Upper lobe of right lung (tissue), 1 donor: ENCODE results near the gene NFIL3. TPM values are rescaled to one million over a fixed set of nuclear protein-coding genes. Genes with fewer than 3 reads are reported as not detected.
"Not testable (repeated sequence)": the region's sequence is repeated elsewhere in the genome, so short reads cannot be mapped to it uniquely, and the experiment has no call there.

ENCODE experiments used
- ATAC-seq: fragments of 200-7000 bp; cut with Tn5 transposase; one replicate; pipeline ENCODE4 v1.9.1; 2020; ENCODE audit warnings: mild to moderate bottlenecking, moderate library complexity
- DNase-seq: peaks from one replicate; pipeline ENCODE4 v3.0.0-alpha.2; 2020
- H3K27ac ChIP-seq: fragments of 200-600 bp; one replicate; pipeline ENCODE4 v1.8.0; 2022
- H3K27me3 ChIP-seq: fragments of 200-600 bp; one replicate; pipeline ENCODE4 v1.8.0; 2022; ENCODE audit warnings: mild to moderate bottlenecking
- H3K36me3 ChIP-seq: fragments of 200-600 bp; one replicate; pipeline ENCODE4 v1.8.0; 2022
- H3K4me1 ChIP-seq: fragments of 200-600 bp; one replicate; pipeline ENCODE4 v1.8.0; 2022
- H3K4me3 ChIP-seq: fragments of 200-600 bp; one replicate; pipeline ENCODE4 v1.8.0; 2022; ENCODE audit warnings: mild to moderate bottlenecking
- H3K9me3 ChIP-seq: fragments of 200-600 bp; one replicate; pipeline ENCODE4 v1.8.0; 2022
- intact Hi-C: fragments of 100-400 bp; cut with DNase I; formaldehyde crosslinking; loops from one replicate; pipeline ENCODE4 v1.11.0; 2022
- long read RNA-seq: library from polyadenylated mRNA; unstranded; transcript quantifications from one replicate; pipeline ENCODE4 v2.0.0, GENCODE V29; 2021
- total RNA-seq: library from RNA; stranded (reverse); fragmentation: NEBNext Ultra II Directional; extraction: Animal tissue kit (Norgen Biotek cat#: 25700); gene quantifications from one replicate; pipeline ENCODE4 v1.2.1, GENCODE V29; 2021
- TF ChIP-seq, protein P1 (sequence below): fragments of 200-600 bp; IDR thresholded peaks from one replicate; pipeline ENCODE4 v1.8.0; 2022; ENCODE audit warnings: antibody characterized with exemption
- donor health status: DM: no; HTN: yes; CAD: no; lungs with severe emphysema.

The NFIL3 gene, protein sequence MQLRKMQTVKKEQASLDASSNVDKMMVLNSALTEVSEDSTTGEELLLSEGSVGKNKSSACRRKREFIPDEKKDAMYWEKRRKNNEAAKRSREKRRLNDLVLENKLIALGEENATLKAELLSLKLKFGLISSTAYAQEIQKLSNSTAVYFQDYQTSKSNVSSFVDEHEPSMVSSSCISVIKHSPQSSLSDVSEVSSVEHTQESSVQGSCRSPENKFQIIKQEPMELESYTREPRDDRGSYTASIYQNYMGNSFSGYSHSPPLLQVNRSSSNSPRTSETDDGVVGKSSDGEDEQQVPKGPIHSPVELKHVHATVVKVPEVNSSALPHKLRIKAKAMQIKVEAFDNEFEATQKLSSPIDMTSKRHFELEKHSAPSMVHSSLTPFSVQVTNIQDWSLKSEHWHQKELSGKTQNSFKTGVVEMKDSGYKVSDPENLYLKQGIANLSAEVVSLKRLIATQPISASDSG
- 26.2 TPM for total RNA-seq
- long read RNA-seq, transcript NFIL3-201 (2 exons, 2,085 nt): major isoform, 39 of 45 reads
- long read RNA-seq, partial matches to known transcripts: 0 of 45 reads
- long read RNA-seq, other reads (novel, unspliced or antisense): 6 of 45 reads

DNA sequence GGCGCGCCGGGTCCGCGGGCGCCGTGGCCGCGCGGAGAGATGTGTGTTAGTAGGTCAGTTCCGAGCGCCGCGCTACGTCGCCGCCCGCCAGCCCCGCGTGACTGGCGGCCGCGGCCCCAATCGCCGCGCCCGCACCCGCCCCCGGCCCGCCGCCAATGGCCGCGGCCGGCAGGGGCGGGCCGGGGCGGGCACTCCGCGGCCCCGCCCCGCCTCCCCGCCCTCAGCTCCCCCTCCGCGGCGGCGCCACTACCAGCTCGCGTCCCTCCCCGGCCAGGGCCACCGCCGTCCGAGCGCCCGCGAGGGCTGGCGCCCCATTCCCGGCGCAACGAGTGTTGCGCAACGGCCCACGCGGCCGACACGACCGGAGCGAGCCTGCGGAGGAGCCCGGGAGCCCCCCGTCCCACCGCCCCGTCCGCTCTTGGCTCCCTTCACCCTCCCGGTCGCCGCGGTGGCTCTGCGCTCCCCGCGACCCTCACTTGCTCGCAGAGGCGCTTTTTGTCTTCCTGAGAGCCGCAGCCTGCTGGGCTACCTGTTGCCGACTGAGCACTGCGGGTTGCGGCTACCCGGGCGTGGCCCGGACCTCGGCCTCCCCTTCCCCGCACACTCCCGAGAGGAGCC lies at the start of gene NFIL3:
Gene NFIL3 (minus strand): TSS at position 48 of the 618 bp plus-strand sequence. CDS start 13,098 bp downstream, outside the sequence.
- Histone ChIP-seq H3K27ac (peak within 1 kb of the TSS; percentile 98), H3K9me3 (no peaks in the 10 kb centered on the region), H3K27me3 (no peaks in the 10 kb centered on the region), H3K36me3 (no peaks in the 10 kb centered on the region), H3K4me3 (peak within 1 kb of the TSS; percentile 83), H3K4me1 (peaks cover 30% of the 10 kb centered on the region)
- ATAC-seq: peak; percentile 92
- intact Hi-C loops: loop anchor here (10.0 kb wide), 1 partner anchor 389 kb away; no protein-coding TSS in a partner anchor
- peak; percentile 94 for DNase-seq
- TF ChIP-seq, protein P1, sequence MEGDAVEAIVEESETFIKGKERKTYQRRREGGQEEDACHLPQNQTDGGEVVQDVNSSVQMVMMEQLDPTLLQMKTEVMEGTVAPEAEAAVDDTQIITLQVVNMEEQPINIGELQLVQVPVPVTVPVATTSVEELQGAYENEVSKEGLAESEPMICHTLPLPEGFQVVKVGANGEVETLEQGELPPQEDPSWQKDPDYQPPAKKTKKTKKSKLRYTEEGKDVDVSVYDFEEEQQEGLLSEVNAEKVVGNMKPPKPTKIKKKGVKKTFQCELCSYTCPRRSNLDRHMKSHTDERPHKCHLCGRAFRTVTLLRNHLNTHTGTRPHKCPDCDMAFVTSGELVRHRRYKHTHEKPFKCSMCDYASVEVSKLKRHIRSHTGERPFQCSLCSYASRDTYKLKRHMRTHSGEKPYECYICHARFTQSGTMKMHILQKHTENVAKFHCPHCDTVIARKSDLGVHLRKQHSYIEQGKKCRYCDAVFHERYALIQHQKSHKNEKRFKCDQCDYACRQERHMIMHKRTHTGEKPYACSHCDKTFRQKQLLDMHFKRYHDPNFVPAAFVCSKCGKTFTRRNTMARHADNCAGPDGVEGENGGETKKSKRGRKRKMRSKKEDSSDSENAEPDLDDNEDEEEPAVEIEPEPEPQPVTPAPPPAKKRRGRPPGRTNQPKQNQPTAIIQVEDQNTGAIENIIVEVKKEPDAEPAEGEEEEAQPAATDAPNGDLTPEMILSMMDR: no peak

DNA sequence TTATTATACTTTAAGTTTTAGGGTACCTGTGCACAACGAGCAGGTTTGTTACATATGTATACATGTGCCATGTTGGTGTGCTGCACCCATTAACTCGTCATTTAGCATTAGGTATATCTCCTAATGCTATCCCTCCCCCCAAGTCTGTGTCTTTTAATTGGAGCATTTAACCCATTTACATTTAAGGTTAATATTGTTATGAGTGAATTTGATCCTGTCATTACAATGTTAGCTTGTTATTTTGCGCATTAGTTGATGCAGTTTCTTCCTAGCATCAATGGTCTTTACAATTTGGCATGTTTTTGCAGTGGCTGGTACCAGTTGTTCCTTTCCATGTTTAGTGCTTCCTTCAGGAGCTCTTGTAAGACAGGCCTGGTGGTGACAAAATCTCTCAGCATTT lies 47.9 kb upstream of the NFIL3 start:
- H3K27me3 ChIP-seq, DNase-seq, H3K4me1 ChIP-seq, H3K36me3 ChIP-seq, intact Hi-C loops, H3K4me3 ChIP-seq, H3K9me3 ChIP-seq, H3K27ac ChIP-seq, ATAC-seq: not testable (repeated sequence)

DNA sequence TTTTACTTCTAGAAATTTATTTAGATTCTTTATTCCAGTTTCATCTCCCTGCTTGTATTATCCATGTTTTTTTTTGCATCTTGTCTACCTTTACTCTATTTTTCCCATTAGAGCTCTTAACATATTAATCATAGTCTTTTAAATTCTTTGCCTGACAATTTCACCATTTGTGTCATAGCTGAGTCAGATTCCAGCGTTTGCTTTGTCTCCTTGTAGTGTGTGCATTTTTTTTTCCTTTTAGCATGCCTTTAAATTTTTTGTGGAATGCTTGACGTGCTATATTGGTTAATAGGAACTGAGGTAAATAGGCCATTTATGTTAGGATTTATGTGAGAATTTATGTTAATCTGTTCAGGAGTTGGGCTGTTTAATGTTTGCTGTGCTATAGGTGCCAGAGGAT lies 41.8 kb upstream of the NFIL3 start:
- Histone ChIP-seq H3K9me3 (no peaks in the 10 kb centered on the region), H3K27me3 (no peaks in the 10 kb centered on the region), H3K27ac (no peak overlapping the region), H3K4me1 (no peaks in the 10 kb centered on the region), H3K4me3 (no peak overlapping the region), H3K36me3 (no peaks in the 10 kb centered on the region)
- TF ChIP-seq, protein P1: no peak
- ATAC-seq: no peak
- DNase-seq: no peak
- intact Hi-C loops: no loop called here

DNA sequence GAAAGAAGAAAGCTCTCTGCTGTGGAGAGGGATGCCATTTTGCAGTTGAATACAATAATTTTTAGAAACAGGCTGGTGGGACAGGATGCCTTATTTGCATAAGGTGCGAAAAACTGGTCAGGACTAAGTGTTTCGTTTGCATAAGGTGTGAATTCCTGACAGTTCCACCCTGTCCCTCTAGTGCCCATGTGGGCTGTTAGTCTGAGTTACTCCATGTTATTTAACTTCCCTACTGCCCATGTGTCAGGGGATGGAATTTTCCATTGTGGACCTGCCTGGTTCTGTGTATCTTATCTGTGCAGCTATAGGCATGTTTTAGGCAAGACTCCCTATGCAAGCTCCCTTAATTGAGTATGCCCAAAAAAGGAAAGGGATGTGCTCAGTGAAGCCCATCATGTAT lies 35.3 kb upstream of the NFIL3 start:
- intact Hi-C loops: no loop called here
- TF ChIP-seq, protein P1: no peak
- Histone ChIP-seq H3K4me3 (no peak overlapping the region), H3K27ac (no peak overlapping the region), H3K9me3 (no peaks in the 10 kb centered on the region), H3K27me3 (no peaks in the 10 kb centered on the region), H3K36me3 (no peaks in the 10 kb centered on the region), H3K4me1 (no peaks in the 10 kb centered on the region)
- no peak for DNase-seq
- no peak for ATAC-seq

DNA sequence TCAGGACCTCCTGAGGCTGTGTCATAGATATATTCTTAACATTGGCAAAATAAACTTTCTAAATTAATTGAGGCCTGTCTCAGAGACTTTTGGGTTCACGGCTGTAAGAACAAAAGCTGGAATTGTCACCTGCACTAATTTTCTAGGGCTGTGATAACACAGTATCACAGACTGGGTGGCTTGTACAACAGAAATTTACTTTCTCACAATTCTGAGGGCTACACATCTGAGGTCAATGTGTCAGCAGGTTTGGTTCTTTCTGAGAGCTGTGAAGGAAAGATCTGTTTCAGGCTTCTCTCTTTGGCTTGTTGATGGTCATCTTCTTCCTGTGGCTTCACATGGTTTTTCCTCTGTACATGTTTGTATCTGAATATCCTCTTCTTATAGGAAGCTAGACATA lies 29.2 kb upstream of the NFIL3 start:
- Histone ChIP-seq H3K27me3 (no peaks in the 10 kb centered on the region), H3K4me3 (no peak overlapping the region), H3K36me3 (no peaks in the 10 kb centered on the region), H3K27ac (no peak overlapping the region), H3K4me1 (no peaks in the 10 kb centered on the region), H3K9me3 (no peaks in the 10 kb centered on the region)
- ATAC-seq (no peak), DNase-seq (no peak)
- TF ChIP-seq, protein P1: no peak
- intact Hi-C loops: no loop called here
